AG04450 (cell line): ENCODE data around the gene TACC2. TPM values are rescaled to one million over a fixed set of nuclear protein-coding genes. Genes with fewer than 3 reads are reported as not detected.
A peak's percentile ranks its signal among the peaks of the same experiment; 100 is the strongest.
"Not testable (repeated sequence)": the region's sequence is repeated elsewhere in the genome, so short reads cannot be mapped to it uniquely, and the experiment has no call there.

Source experiments
- CTCF ChIA-PET: fragments of 300-600, 350-600 bp; formaldehyde crosslinking; extraction: SDS; loops from one replicate; lab custom pipeline; 2022; ENCODE audit warnings: antibody characterized with exemption, inconsistent platforms; lab: Charles Lee
- POLR2A ChIA-PET: fragments of 350-600 bp; formaldehyde crosslinking; extraction: SDS; loops from one replicate; lab custom pipeline; 2021; ENCODE audit warnings: antibody characterized with exemption, inconsistent platforms; lab: Yijun Ruan, JAX
- DNase-seq: peaks from one replicate; pipeline ENCODE4 v3.0.0-alpha.2; 2011; ENCODE audit warnings: low read depth, low spot score
- H3K27ac ChIP-seq: one replicate; pipeline ENCODE4 v1.5.1; 2012; ENCODE audit warnings: low read depth, low read length, control low read depth
- H3K27me3 ChIP-seq: one replicate; pipeline ENCODE4 v1.6.0; 2012; ENCODE audit warnings: low read length; ENCODE audit not compliant: control insufficient read depth, insufficient read depth
- H3K4me3 ChIP-seq: 2 replicates; pipeline ENCODE4 v1.5.1; 2011; ENCODE audit warnings: mild to moderate bottlenecking, low read depth, low read length, control low read depth
- H3K9me3 ChIP-seq: 2 replicates; pipeline ENCODE4 v1.5.1; 2012; ENCODE audit warnings: low read length; ENCODE audit not compliant: control insufficient read depth, insufficient read depth
- polyA plus RNA-seq: library from polyadenylated mRNA; depleted of rRNA; stranded (reverse); fragments of >200 nt; gene quantifications from 2 replicates; pipeline ENCODE4 v1.2.3, GENCODE V29; 2011
- TF ChIP-seq, protein P1 (sequence below): IDR thresholded peaks from 2 replicates; pipeline ENCODE4 v1.5.1; 2011; ENCODE audit warnings: low read depth, low read length, control low read depth, inconsistent platforms

TACC2 gene
- polyA plus RNA-seq, 1 experiment: 16.8 TPM

DNA sequence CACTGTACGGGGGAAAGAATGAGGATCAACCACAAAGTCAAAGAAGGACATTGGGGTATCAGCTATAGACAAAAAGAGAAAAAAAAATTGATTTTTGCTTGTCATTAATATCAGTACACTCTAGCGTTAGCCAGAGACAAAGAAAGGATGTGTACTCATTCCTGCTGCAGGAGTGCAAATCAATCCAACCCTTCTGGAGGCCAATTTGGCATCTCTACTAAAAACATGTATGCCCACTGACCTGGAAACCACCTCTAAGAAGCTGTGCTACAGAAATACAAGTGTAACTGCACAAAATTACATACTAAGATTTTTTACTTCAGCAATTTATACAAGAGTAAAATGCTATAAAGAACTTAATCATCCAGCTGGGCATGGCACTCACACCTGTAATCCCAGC, 27.5 kb upstream of the TACC2 start:
- DNase-seq: no peak
- no peaks in the 10 kb centered on the region for H3K27me3 ChIP-seq
- ChIA-PET CTCF (interaction anchor here (0.7 kb wide), 2 partner anchors 306 to 346 kb away, joined by 4 read pairs; no protein-coding TSS in a partner anchor), POLR2A (interaction anchor here (0.6 kb wide), 1 partner anchor 80 kb away, joined by 3 read pairs; no protein-coding TSS in a partner anchor)
- no peak overlapping the region for H3K4me3 ChIP-seq
- TF ChIP-seq, protein P1, sequence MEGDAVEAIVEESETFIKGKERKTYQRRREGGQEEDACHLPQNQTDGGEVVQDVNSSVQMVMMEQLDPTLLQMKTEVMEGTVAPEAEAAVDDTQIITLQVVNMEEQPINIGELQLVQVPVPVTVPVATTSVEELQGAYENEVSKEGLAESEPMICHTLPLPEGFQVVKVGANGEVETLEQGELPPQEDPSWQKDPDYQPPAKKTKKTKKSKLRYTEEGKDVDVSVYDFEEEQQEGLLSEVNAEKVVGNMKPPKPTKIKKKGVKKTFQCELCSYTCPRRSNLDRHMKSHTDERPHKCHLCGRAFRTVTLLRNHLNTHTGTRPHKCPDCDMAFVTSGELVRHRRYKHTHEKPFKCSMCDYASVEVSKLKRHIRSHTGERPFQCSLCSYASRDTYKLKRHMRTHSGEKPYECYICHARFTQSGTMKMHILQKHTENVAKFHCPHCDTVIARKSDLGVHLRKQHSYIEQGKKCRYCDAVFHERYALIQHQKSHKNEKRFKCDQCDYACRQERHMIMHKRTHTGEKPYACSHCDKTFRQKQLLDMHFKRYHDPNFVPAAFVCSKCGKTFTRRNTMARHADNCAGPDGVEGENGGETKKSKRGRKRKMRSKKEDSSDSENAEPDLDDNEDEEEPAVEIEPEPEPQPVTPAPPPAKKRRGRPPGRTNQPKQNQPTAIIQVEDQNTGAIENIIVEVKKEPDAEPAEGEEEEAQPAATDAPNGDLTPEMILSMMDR: no peak
- H3K27ac ChIP-seq: no peak overlapping the region
- H3K9me3 ChIP-seq: no peaks in the 10 kb centered on the region

DNA sequence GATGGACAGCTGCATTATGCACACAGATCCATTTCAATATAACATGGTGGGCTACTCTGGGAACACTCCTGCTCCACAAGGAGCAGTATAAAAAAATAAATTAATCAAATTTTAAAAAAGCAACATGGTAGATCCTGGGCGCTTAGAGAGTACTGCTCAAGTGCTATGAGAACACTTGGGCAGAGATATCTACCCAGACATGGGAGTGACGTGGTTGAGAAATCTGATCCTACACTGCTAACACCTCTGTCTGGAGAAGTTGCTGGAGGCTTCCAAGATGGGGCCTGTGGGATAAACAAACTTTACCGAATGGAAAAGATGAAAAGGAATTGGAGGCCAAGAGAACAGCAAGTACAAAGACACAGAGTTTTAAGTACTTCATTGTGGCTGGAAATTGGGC, 23.0 kb upstream of the TACC2 start:
- no peaks in the 10 kb centered on the region for H3K27me3 ChIP-seq
- DNase-seq: no peak
- no peaks in the 10 kb centered on the region for H3K9me3 ChIP-seq
- ChIA-PET CTCF (interaction anchor here (1.0 kb wide), 1 partner anchor 9 kb away, joined by 3 read pairs; no protein-coding TSS in a partner anchor), POLR2A (no interaction called here)
- TF ChIP-seq, protein P1: no peak
- H3K4me3 ChIP-seq: no peak overlapping the region
- H3K27ac ChIP-seq: no peak overlapping the region

DNA sequence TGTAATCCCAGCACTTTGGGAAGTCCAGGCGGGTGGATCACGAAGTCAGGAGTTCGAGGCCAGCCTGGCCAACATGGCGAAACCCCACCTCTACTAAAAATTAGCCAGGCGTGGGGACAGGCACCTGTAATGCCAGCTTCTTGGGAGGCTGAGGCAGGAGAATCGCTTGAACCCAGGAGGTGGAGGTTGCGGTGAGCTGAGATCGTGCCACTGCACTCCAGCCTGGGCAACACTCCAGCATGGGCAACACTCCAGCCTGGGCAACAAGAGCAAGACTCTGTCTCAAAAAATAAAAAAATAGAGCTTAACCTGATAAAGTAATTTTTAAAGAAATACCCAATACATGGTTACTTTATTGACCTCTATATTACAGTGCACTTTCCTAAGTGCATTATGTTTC, 19.9 kb upstream of the TACC2 start:
- H3K9me3 ChIP-seq, POLR2A ChIA-PET, H3K27ac ChIP-seq, H3K27me3 ChIP-seq, H3K4me3 ChIP-seq, DNase-seq, CTCF ChIA-PET: not testable (repeated sequence)

DNA sequence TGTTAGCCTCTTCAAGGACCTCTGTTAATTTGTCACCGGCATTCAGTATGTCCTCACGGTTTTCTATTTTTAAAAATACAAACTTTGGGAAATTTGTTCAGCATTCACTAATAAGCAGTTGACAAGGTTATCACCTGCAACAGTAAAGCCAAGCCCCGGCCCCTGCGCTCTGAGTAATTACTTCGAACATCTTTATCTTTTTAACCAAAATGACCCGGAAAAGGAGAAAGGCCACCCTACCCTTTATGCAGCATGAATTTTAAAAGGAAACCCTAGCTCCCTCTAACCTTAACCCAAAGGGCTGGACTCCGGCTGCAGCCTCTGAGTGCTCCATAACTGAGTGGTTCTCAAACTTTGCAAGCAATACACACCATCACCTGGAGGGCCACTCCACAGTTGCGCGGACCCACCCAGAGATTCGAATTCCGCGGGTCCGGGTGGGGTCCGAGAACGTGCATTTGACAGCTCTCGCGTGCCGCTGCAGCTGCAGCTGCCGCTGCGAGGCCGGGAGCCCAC, 14.9 kb upstream of the TACC2 start:
- TF ChIP-seq, protein P1: no peak

DNA sequence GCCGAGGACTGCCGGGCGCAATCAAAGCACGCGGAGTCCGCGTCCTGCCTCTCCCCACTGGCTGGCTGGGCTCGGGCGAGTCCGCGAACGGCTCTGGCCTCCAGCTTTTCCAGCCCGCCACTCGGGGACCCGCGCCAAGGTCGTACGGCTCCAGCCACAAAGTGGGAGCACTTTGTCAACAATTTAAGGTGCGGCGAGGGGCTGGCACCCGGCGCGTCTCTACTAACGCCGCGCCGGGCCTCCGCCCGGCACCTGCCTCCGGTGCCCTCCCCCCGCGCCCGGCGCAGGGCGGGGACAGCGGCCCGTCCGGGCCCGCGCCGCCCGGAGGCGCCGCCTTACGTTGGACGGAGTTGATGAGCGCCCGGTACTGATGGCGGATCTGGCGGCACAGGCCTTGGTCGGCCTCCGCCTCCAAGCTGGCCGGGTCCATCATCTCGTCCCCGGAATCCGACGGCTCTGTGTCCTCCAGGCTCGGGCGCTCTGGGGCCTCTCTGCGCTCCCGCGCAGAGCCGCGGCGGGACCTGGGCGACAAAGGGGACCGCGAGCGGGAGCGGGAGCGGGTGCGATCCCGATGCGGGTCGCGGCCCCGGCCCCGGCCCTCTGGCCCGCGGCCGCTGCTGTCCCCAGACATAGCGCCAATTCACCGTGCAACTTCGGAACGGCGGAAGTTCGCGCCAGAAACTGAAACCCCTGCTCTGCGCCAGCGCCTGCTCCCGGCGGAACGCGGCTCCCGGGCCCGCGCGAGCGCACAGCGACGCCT, 14.2 kb upstream of the TACC2 start, which contains the start of gene NSMCE4A:
TSS of gene NSMCE4A (minus strand) at position 683 of the 760 bp plus-strand sequence. CDS start at position 631, 52 bp downstream.
- ChIA-PET POLR2A (interaction anchor here (0.6 to 0.9 kb wide), 3 partner anchors 101 to 188 kb away, joined by 3 to 6 read pairs (median 5); no protein-coding TSS in a partner anchor), CTCF (interaction anchor here (0.6 to 1.6 kb wide), 12 partner anchors 9 to 291 kb away, joined by 3 to 26 read pairs (median 3); partner anchors contain the start of gene ATE1)
- H3K27me3 ChIP-seq: no peaks in the 10 kb centered on the region
- peak within 1 kb of the TSS; percentile 57 for H3K27ac ChIP-seq
- TF ChIP-seq, protein P1: peak; percentile 58
- H3K9me3 ChIP-seq: peaks cover 9% of the 10 kb centered on the region
- peak; percentile 33 for DNase-seq
- peak within 1 kb of the TSS; percentile 73 for H3K4me3 ChIP-seq

More for the DNA sequence above, 14.9 kb upstream of the TACC2 start:
- no peak for DNase-seq
- Histone ChIP-seq H3K4me3 (peak overlapping the region; percentile 73), H3K9me3 (peaks cover 9% of the 10 kb centered on the region), H3K27ac (peak overlapping the region; percentile 21), H3K27me3 (no peaks in the 10 kb centered on the region)
- CTCF ChIA-PET: interaction anchor here (1.5 kb wide), 1 partner anchor 151 kb away, joined by 3 read pairs; no protein-coding TSS in a partner anchor
- POLR2A ChIA-PET: interaction anchor here (0.9 kb wide), 1 partner anchor 139 kb away, joined by 5 read pairs; no protein-coding TSS in a partner anchor
